ENCODE results near the gene CASTOR1.

CASTOR1 gene

GRCh38 chr22:30244066-30244465 is 45.2 kb downstream of the CASTOR1 start:
- no peak for DNase-seq (ENCODE audit: low read depth)

GRCh38 chr22:30243661-30244060 is 45.6 kb downstream of the CASTOR1 start:
- no peak for DNase-seq (ENCODE audit: low read depth)

GRCh38 chr22:30241576-30242371 is 47.5 kb downstream of the CASTOR1 start:
- no peak for DNase-seq (ENCODE audit: low read depth)

GRCh38 chr22:30240541-30241417 is 48.5 kb downstream of the CASTOR1 start:
- DNase-seq (ENCODE audit: low read depth): no peak

- no peak for DNase-seq (ENCODE audit: low read depth)
Observed at GRCh38 chr22:30239488-30240405, 49.6 kb downstream of the CASTOR1 start.

- DNase-seq (ENCODE audit: low read depth): no peak
Observed at GRCh38 chr22:30238661-30239487, 50.4 kb downstream of the CASTOR1 start.

- no peak for DNase-seq (ENCODE audit: low read depth)
Observed at GRCh38 chr22:30238136-30238535, 51.2 kb downstream of the CASTOR1 start.

- DNase-seq (ENCODE audit: low read depth): no peak
Observed at GRCh38 chr22:30236875-30237274, 52.4 kb downstream of the CASTOR1 start.

GRCh38 chr22:30235687-30236170 is 53.6 kb downstream of the CASTOR1 start:
- DNase-seq (ENCODE audit: low read depth): no peak
